Coronary artery (tissue), 2 donors: ENCODE results near the gene CLPX.
"Not testable (repeated sequence)": the region's sequence is repeated elsewhere in the genome, so short reads cannot be mapped to it uniquely, and the experiment has no call there.

Experiments used
- DNase-seq: peaks from one replicate; pipeline ENCODE4 v3.0.0-alpha.2; 2017; ENCODE audit warnings: low spot score
- H3K27ac ChIP-seq, 2 donors: fragments of 200-600 bp; sonication (generic); one replicate each; pipeline ENCODE4 v1.5.1; 2016 to 2019
- H3K4me3 ChIP-seq: fragments of 200-600 bp; sonication (generic); 2 replicates; pipeline ENCODE4 v1.5.1; 2016; ENCODE audit warnings: mild to moderate bottlenecking, moderate library complexity
- CTCF ChIP-seq: fragments of 200-600 bp; sonication (generic); IDR thresholded peaks from one replicate; pipeline ENCODE4 v1.5.1; 2019; ENCODE audit warnings: antibody characterized with exemption

The CLPX gene

GRCh38 chr15:65184868-65185717, at the start of gene CLPX:
Gene CLPX (minus strand): TSS chr15:65185342. CDS start chr15:65185153, 189 bp downstream.
- H3K27ac ChIP-seq, result peak within 1 kb of the TSS; percentile 94 to 96
- no peak for TF ChIP-seq CTCF
- H3K4me3 ChIP-seq, result peak within 1 kb of the TSS; percentile 85
- DNase-seq, result peak; percentile 94

DNA sequence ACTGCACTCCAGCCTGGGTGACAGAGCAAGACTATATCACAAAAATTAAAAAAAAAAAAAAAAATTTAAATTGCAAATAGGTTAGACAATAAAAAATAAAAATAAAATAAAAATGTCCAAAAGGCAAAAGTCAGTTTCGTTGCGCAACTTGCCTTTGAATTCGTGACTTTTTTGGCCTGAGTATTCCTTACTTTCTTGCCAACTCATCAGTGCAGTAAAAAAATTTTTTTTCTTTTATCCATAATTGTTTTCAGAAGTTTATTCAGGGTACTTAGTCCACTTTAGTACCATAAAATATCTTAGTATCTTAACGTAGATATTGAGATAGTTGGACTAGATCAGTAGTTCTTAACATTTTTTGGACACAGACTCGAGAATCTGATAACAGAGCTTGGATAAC, 48.6 kb upstream of the CLPX start:
- TF ChIP-seq CTCF, result no peak

DNA sequence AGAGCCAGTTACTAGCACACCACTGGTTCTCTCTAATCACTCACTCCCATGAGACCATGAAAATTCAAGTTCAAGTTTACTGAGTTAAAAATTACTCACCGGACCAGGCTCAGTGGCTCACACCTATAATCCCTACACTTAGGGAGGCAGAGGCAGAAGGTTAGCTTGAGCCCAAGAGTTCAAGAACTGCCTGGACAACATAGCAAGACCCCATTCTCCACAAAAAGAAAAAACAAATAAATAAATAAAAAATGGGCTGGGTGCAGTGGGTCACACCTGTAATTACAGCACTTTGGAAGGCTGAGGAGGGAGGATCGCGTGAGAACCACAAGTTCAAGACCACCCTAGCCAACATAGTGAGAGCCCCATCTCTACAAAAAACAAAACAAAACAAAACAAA, 47.4 kb upstream of the CLPX start:
- TF ChIP-seq CTCF, result no peak

More for the DNA sequence above, 48.6 kb upstream of the CLPX start:
- H3K27ac ChIP-seq, result no peak overlapping the region
- no peak for DNase-seq
- no peak overlapping the region for H3K4me3 ChIP-seq

GRCh38 chr15:65231306-65231705, 46.2 kb upstream of the CLPX start:
- no peak overlapping the region for H3K4me3 ChIP-seq
- no peak for TF ChIP-seq CTCF
- no peak for DNase-seq
- H3K27ac ChIP-seq, result no peak overlapping the region

More for the DNA sequence above, 47.4 kb upstream of the CLPX start:
- no peak overlapping the region for H3K4me3 ChIP-seq
- no peak overlapping the region for H3K27ac ChIP-seq
- DNase-seq, result no peak

GRCh38 chr15:65226901-65227300, 41.8 kb upstream of the CLPX start:
- not testable (repeated sequence) for H3K4me3 ChIP-seq, H3K27ac ChIP-seq, DNase-seq

DNA sequence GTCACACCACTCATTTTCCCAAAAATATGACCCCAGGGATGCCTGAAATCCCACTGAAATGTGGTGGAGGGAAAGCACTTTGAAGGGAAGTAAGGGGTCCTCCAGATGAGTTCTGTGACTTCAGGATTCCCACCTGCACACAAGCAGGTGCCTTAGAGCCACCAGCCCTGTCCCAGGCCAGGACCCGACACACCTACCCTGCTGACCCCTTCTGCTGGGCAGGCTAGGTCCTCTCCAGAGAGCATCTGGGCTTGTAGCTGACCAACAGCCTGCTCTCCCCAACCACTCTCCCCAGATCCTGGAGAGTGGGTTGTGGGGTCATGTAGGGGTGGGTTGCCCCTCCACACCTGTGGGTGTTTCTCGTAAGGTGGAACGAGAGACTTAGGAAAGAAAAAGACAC, 41.1 kb upstream of the CLPX start:
- Histone ChIP-seq H3K4me3 (no peak overlapping the region), H3K27ac (no peak overlapping the region)
- TF ChIP-seq CTCF, result no peak
- no peak for DNase-seq

GRCh38 chr15:65223996-65224395, 38.9 kb upstream of the CLPX start:
- no peak for DNase-seq
- H3K27ac ChIP-seq, result no peak overlapping the region
- H3K4me3 ChIP-seq, result no peak overlapping the region
- no peak for TF ChIP-seq CTCF
